EL (cell line): Measurements from ENCODE around the gene EML6.
"Not testable (repeated sequence)": the region's sequence is repeated elsewhere in the genome, so short reads cannot be mapped to it uniquely, and the experiment has no call there.

Experiments used
- DNase-seq: peaks from one replicate; pipeline ENCODE4 v3.0.0-alpha.2; 2016

The EML6 gene

GRCh38 chr2:54806975-54807374 lies 83.5 kb downstream of the EML6 start:
- no peak for DNase-seq

GRCh38 chr2:54808661-54809060 lies 85.2 kb downstream of the EML6 start:
- no peak for DNase-seq

DNA sequence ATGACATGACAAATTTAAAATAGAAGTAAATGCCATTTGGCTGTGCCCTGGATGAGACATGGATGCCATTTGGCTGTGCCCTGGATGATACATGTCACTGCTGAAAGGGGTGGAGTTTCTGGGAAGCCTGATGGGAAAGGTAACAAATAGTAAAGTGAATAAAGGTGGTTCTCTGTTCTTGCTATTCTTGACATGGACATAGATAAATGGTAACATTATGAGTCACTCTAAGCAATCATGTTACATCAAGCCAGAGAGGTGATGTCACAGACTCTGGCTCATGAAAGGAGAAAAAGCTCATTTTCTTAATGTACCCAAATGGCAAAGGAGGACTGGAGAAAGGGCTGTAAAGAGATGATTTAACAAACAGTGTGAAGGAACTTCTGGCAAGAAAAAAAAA lies 86.4 kb downstream of the EML6 start:
- DNase-seq = peak; percentile 60

- no peak for DNase-seq
Measured at GRCh38 chr2:54810246-54810645, 86.8 kb downstream of the EML6 start.

- no peak for DNase-seq
Measured at GRCh38 chr2:54813584-54813983, 90.1 kb downstream of the EML6 start.

DNA sequence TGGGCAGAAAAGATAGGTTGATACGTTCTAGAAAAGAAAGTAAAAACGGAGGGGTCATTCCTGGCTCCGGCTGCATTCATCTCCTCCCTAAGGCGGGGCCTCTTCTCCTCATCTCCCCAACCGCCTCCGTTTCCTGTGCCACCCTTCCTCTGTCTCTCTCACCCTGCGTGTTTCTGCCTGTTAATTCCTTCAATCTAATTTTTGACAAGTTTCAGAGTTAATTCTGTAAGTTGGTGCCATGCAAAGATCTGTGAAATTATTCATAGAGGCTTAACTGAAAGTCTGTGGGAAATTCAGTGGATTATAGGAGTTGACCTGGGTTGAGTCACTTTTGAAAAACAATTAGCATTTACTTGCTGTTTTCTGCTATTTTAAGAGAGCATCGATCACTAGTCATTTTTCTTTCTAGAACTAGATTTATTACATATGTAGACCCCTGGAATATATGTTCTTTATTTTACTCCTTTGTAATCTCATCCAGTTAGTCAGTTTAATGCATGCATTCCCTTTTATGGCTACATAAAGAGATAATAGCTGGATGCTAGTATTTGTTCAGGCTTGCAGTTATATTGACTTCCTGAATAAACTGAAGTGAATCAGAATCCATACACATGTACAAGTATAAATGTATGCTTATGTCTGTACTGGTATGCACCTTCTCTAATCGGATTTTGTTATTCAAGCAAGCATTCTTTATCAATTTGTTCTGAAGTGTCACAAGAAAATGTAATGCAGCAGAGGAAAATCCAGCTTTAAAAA lies 91.1 kb downstream of the EML6 start:
- DNase-seq = no peak

DNA sequence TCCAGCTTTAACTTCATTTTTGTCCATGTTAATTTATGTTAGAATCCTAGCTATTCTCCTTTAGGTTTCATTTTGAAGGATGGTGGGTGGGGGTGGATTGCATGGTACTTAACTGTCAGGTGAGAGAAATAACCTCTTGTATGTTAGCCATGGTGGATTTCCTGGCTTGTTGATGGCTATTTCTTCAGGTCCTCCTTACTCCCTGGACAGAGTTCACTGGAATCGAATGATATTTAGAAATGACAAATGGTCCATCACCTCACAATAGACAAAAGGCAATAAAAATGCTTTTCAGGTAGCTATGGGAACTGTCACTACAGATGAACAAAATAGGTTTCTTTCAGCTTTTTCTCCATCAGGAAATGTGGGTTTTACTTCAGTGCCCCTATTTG lies 91.7 kb downstream of the EML6 start:
- no peak for DNase-seq

DNA sequence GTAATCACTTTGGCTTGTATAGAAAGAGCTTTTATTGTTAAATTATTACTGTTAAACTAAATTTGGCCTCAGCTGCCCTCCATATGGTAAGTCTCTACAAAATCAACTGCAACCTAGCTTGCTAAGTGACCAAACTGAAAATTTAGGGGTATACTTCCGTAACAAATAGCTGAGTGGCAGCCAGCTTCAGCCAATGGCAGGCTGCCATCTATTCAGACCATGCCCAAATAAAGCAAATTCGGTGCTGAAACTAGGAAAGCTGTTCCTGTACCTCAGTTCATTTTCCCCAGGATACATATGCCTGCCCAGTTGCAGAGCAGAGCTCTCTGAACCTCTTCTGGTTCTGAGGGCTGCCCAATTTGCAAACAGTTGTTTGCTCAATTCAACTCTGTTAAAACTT lies 94.8 kb downstream of the EML6 start:
- DNase-seq = no peak

DNA sequence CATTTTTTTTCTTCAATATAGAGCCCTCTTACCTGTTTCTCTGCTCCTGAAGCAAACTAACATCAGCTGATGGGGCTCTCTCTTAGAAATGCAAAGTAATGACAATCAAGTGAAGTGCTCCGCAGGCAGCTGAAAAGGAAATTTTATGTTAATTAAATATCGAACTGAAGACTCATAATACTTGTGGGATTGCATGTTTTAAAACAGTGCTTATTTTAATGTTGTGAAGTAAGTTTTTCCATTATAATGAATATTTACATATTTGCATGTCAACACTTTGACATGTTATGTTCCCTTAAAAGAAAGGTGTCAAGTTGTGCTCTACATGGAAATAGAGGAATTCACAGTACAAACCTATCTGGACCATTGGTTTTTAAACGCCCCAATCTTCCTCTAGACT lies 97.1 kb downstream of the EML6 start:
- DNase-seq = no peak

DNA sequence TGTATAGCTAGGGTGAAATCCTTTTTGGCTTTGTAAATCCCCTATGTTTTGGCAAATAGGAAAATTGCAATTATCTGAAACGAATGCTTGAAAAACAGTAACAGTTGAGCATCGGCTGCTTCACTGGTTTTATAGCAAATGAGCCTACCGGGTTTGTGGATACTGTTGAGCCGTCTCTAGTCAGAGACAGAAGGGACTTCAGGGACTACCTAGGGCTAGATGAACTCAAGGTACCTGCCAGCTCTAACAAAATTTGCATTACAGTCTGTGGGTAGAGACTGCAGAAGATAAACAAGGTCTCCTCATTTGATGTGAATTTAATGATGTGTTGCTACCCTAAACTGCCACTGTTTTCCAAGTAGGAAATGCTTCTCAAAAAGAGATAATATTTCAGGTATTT lies 101.1 kb downstream of the EML6 start:
- no peak for DNase-seq

- no peak for DNase-seq
Measured at GRCh38 chr2:54830546-54830945, 107.1 kb downstream of the EML6 start.

DNA sequence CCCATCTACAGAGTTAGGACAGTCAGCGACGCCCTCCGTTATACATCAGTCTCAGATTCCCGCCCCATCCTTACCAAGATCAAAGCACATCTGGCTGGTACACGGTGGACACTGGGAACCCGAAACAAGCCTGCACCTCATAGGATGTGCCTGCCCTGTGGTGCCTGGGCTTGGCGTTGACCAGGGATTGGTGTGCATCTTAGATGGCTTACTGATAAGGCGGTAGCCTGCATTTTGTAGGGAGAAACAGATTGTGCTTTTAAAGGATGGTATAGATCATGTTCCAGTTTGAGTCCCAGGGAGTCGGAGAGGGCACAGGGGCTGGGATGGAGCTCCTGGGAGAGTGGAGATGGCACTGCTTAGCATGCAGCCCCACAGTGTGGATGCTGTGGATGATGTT lies 108.0 kb downstream of the EML6 start:
- no peak for DNase-seq

DNA sequence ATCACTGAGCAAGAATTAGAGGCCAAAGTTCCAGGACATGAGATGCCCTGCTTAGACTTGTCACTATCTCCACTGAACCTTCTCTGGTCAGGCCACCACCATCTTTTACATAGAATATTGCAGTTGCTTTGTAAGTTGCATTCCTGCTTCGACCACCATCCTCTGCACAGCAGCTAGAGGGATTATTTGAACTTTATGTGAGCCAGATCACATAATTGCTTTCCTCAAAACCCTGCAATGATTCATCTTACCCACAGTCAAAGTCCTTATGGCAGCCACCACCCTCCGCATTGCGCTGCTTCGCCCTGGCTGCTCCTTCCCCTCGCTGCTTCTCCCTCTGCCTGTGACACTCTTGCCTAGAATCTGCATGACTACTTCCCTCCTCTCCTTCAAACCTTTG lies 111.3 kb downstream of the EML6 start:
- DNase-seq = no peak

GRCh38 chr2:54836477-54836876 lies 113.0 kb downstream of the EML6 start:
- DNase-seq = no peak

DNA sequence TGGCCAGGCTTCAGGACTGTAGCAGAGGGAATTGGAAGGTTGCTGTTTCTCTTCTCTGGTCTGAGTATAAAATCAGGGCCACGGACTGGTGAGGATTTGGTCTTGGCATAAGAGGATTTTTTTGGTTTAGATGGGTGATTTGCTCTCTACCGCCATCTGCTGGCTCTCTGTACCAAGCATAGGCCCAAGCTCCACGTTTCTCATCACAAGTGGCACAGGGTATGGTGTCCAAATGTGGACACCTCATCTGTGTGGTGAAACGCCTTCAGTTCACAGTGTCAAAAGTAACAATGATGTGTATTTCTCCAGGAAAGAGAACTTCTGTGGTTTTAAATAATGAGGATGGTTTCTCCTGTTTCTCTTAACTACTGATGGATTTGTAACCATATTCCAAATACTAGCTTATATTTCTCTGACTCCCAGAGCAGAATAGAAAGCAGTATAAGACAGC lies 115.1 kb downstream of the EML6 start:
- DNase-seq = peak; percentile 71

DNA sequence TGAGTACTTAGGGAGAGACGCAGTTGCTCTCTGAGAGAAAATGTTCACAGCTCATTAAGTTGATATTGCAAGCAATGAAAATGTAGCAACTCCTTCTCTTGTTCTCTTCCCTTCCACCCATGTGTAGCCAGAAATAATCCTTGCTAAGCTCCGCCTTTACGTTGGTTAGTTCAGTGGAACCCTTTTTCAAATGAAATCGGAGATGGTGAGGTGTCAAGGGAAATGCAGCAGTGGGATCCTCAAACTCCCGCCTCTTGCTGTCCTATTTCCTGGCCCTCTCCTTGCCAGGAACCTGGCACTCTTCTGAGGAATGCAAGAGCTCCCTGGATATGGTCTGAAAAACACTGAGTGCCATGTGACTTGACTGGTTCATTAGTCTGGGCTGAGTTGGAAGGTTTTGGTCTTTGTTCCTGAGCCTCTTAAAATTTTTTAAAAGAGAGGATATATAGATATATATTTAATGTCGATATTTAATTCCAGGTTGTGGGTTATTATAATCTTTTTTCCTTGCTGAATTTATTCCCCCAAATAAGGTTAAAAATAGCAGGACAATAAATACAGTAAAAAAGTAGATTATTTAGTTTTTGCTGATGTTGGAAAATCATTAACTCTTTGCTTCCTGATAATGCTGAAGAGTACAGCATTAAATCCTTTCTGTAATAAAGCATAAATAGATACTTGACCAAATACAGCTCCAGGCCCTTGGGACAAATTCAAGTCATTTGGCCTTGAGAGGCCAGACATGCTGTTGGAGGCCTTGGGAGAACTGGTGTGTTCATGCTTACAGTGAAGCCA lies 116.2 kb downstream of the EML6 start:
- DNase-seq = no peak

GRCh38 chr2:54840559-54841468 lies 117.4 kb downstream of the EML6 start:
- DNase-seq = no peak

DNA sequence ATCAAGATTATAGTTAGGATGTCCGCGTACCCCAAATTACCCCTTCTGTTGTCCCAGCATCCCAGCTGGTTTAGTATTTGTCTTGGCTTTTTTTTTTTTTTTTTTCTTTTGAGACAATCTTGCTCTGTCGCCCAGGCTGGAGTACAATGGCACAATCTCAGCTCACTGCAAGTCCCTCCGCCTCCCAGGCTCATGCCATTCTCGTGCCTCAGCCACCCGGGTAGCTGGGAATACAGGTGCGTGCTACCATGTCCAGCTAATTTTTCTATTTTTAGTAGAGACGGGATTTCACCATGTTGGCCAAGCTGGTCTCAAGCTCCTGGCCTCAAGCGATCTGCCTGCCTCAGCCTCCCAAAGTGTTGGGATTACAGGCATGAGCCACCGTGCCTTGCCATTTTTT lies 118.0 kb downstream of the EML6 start:
- DNase-seq = not testable (repeated sequence)

- no peak for DNase-seq
Measured at GRCh38 chr2:54845094-54845493, 121.6 kb downstream of the EML6 start.

- DNase-seq = no peak
Measured at GRCh38 chr2:54845514-54845913, 122.1 kb downstream of the EML6 start.

- no peak for DNase-seq
Measured at GRCh38 chr2:54850171-54851122, 127.0 kb downstream of the EML6 start.
